ENCODE results near the gene TPK1.
"Not testable (repeated sequence)": the region's sequence is repeated elsewhere in the genome, so short reads cannot be mapped to it uniquely, and the experiment has no call there.

Gene TPK1

DNA sequence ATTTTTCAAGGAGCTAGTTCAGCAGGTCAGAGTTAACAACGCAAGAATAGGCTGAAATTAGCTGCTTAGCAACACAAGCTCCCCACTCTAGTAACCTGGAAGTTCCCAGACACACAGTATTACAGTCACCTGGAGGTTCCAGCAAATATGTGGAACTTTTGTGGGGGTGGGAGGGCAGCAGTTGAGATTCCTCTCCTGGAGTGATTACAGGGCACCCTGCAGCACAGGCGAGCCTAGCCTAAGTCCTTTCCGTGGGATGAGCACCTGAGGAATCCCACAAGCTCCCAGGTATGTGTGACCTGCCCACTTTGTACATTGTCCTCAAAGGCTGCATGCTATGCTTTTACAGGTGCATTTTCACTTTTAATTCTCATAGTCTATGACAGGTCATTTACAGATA lies 13.6 kb downstream of the TPK1 start:
- DNase-seq (ENCODE audit: low spot score): no peak

DNA sequence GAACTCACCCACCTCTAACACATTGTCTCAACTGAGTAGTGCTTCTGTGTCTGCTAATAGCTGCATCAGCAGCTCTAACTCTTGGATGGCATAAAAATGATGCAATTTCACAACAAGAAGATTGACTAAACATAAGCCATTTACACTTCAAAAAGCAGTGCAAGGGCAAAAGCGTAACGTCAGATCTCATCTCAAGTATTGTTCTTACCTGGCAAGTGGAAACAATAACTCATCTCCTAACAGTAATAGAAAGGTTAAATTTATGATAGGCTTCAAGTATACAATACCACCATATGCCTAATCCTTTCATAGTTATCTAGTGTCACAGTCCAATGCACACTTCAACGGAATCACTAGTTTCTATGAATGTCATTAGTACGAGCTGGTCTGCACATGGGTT lies 14.8 kb downstream of the TPK1 start:
- no peak for DNase-seq (ENCODE audit: low spot score)

DNA sequence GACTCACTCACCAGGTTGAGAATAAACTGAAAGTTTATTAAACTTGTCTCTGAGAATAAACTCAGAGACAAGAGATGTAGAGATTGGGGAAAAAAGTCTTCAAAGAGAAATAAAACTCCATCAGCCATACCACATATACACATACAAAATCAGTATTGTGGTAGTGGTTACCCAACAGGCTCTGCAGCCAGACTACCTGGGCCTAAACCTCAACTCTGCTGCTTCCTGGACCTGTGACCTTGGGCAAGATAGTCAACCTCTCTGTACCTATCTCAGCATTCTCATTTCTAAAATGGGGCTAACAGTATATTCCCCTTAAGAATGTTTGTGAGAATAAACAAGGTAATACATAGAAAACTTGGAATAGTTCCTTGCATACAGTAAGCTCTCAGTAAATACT lies 15.3 kb downstream of the TPK1 start:
- no peak for DNase-seq (ENCODE audit: low spot score)

DNA sequence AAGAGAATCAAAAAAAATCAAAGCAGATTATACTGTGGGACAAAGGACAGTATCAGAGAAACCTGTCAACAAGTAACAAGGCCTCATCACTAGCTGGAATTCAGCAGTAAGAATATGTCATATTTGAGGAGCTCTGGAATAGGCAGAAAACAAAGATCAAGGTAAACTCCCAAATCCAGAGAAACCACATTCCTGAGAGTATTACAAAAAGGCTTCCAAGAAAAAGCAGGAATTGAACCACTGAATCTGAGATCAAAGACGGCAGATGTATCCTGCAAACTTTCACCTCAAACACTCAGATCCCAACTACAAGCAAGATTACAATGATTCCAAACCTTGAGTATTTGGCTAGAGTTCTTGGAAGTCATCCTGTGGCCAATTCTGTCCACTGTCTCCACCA lies 16.3 kb downstream of the TPK1 start:
- DNase-seq (ENCODE audit: low spot score): no peak

DNA sequence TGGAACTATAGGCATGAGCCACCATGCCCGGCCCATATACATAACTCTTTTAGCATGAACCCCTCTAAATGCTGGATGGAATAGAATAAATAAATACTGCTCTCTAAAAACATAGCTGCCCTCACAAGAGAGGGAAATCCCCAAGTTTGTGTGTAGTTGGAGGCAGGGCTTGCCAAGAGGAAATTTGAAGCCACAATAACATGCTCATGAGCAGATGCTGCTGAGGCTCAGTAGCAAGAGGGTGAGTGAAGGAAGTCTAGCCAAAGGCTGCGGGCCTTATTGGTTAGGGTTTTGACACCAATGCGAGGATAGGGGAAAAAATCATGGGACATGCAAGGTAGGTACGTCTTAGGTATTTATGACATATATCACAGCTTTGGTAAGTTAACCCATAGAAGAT lies 17.3 kb downstream of the TPK1 start:
- no peak for DNase-seq (ENCODE audit: low spot score)

DNA sequence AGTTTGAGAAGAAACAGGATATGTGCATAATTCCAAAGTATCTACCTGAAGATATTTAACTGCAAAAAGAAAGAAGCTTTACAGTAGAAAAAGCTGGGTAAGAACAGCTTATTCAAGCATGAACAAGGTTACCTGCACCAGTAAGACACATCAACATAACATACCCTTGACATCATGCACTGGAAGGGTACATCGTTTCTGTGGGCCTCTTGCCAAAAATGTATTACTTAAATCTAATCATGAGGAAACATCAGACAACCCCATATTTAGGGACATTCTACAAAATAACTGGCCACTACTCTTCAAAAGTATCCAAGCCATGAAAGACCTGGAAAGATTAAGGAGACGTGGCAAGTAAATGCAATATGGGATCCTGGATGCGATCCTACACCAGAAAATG lies 18.9 kb downstream of the TPK1 start:
- DNase-seq (ENCODE audit: low spot score): no peak

DNA sequence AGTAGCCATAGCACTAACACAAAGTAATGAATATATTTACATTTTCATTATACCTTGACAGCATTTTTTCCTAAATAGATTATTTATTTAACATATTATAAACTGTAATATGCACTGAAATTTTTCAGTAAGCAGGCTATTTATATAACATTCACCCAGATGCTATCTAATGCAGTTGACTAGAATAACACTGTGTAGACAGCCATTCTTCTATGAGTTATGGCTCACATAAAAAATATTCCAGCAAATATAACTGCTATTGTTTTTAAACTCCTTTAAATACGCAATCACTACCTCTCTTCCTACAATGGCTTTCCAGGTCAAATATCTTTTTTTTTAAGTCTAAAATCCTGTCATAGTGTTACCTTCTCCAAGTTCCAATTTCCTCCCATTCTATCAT lies 21.6 kb downstream of the TPK1 start:
- no peak for DNase-seq (ENCODE audit: low spot score)

DNA sequence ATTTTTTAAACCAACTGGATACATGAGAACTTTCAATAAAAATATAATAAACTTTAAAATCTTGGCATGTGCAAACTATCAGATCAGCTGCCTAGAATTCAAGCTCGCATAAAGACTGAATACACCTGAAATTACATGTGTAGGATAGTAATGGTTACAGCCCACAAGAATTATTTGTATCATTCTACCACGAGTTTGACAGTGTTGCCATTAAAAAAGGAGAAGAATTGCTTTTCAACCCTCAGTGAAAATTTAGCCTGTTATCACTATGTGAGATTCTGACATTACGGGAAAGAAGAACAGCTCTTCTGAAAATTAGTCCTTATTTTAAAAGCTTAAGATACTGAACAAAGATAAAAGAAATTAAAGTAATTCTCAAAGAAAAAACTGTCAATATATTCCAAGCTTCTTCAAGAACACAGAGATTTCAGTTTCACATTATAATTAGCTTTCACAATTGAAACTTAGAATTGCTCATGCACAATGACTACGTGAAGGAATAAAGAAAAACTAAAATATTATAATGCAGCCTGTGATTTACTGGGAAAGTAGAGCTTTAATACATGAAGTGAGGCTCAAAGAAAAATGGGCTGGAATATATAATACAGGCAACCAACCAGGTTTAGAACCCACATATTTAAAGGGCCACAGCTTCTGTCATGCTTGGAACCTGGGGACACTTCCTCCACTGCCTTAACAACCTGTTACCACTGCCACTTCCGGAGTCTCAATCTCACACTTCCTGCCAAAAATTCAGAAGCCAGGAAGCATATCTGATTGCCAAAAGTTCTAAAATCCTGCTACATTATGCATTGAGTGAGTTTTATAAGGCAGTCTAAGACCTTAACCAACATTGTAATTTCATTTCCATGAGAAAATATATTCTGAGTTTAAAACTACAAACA lies 23.2 kb downstream of the TPK1 start:
- no peak for DNase-seq (ENCODE audit: low spot score)

DNA sequence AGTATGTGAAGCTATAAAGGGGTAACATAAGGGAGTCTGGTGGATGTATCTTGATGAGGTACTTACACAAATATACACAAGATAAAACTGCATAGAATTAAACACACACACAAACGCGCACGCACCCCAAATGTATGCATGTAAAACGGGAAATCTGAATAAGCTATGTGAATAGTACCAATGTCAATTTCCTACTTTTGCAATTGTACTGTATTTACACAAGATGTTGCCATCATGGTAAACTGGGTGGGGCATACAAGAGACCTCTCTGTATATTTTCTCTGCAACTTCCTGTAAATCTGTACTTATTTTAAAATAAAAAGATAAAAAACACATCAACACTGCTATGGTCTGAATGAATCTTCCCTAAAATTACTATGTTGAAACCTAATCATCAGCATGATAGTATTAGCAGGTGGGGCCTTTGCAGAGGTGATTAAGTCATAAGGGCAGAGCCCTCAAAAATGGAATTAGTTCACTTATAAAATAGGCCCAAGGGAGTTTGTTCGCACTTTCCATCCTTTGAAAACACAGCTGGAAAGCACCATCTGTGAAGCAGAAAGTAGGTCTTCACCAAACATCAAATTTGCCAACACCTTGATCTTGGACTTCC lies 30.1 kb downstream of the TPK1 start:
- DNase-seq (ENCODE audit: low spot score): no peak

DNA sequence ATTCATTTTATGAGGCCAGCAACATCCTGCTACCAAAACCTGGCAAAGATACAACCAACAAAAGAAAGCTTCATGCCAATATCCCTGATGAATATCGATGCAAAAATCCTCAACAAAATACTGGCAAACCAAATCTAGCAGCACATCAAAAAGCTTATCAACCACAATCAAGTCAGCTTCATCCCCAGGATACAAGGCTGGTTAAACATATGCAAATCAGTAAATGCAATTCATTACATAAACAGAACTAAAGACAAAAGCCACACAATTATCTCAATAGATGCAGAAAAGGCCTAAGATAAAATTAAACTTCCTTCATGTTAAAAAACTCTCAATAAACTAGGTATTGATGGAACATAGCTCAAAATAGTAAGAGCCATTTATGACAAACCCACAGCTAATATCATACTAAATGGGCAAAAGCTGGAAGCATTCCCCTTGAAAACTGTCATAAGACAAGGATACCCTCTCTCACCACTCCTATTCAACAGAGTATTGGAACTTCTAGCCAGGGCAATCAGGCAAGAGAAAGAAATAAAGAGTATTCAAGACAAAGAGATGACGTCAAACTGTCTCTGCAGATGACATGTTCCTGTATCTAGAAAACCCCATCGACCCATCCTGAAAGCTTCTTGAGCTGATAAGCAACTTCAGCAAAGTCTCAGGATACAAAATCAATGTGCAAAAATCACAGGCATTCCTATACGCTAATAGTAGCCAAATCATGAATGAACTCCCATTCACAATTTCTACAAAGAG lies 35.0 kb downstream of the TPK1 start:
- DNase-seq (ENCODE audit: low spot score): not testable (repeated sequence)

DNA sequence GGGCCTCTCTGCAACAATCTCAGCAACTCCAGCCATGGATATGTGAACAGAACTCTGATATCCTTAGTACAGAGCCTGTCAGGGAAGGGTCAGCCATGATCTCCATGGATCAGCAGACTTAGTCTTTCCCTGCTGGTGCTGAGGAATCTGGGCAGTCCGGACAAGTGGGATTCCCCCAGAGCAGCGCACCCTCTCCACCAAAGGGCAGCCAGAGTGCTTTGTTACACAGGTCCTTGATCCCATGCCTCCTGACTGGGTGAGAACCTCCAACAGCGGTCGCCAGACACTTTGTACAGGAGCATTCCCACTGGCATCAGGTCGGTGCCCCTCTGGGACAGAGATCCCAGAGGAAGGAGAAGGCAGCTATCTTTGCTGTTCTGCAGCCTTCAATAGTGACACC lies 38.9 kb downstream of the TPK1 start:
- DNase-seq (ENCODE audit: low spot score): no peak

DNA sequence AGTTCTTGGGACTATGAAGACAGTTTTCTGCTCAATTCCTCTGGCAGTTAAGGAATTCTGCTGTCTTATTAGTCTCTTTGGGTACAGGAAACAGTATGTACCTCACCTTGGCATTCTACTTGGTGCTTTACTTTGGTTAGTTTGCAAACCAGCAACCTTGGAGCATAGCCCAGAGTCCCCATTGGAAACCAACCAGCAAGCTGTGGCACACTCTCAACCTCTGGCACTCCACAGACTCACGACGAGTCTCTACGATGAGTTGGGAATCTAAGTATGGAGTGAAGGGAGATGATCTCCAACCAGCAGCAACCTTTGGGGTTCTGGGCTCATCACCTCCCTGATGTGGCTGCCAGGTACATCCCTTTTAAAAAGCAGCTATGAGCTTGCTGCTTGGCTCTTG lies 43.8 kb downstream of the TPK1 start:
- no peak for DNase-seq (ENCODE audit: low spot score)

DNA sequence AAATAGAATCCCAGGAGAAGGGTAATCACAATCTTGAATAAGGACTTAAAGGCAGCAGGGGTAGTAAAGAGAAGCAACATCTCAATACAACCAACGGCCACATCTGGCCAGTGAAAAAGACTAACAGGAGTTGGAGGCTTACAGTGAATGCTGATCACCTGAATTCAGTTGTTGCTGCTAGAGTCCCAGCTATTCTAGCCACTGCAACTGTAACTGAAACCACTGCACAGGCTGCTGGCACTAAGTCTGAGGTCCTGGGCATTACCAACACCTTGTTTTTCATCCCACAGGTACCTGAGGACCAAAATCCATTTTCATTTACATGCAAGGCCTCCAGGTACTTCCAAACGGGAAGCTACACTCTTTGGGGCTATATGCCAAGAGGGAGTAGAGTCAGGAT lies 44.4 kb downstream of the TPK1 start:
- no peak for DNase-seq (ENCODE audit: low spot score)

DNA sequence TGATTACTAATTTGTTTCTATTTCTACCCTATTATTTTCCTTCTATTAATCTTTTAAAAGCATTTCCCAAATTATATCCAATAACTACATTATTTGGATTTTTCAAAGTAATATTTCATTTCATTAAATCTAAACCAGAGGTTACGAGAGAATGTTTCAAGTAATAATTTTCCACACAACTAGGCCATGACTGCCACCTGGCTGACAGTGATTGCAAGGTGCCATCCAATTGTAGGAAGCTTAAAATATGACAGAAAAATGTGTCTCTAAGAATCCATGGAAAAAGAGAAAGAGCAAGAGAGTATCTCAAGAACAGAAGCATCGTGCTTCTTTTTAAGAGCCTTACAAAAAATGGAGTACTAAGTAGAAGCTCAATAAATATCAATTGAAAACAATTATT lies 48.7 kb downstream of the TPK1 start:
- no peak for DNase-seq (ENCODE audit: low spot score)

DNA sequence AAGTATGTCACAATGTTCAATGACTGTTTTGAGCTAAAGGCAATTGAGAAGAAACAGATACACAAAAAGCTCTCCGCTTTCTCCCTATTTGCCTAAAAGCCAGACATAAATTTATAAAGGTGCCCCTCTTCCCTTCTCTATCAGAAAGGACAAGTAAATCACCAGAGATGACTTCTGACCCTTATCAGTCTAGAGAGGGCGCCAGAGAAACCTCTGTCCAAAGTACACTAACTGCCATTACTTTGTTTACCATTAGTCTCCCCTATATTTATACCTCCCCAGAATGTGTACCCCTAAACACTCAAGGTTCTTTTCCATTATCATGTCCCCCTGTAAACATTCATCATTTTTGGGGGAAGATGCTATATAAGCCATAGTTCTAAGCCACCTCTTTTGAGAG lies 49.3 kb downstream of the TPK1 start:
- DNase-seq (ENCODE audit: low spot score): no peak

DNA sequence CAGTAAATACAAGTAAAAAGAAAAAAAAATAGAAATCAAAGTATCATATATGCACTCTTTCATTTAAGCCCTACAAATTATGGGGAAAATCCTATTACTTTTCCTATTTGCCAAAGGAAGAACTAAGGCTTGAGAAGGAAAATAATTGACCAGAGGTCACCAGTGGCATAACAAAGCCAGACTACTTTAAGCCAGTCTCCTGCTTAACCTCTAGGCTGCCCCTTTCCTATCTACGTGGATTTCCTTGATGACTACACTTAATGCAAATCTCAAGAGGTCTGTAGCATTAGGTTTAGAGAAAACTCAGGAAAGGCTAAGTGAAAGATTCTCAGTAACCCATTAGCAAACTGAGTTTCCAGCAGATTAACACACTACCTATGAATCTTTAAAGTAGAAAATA lies 49.8 kb downstream of the TPK1 start:
- DNase-seq (ENCODE audit: low spot score): no peak

DNA sequence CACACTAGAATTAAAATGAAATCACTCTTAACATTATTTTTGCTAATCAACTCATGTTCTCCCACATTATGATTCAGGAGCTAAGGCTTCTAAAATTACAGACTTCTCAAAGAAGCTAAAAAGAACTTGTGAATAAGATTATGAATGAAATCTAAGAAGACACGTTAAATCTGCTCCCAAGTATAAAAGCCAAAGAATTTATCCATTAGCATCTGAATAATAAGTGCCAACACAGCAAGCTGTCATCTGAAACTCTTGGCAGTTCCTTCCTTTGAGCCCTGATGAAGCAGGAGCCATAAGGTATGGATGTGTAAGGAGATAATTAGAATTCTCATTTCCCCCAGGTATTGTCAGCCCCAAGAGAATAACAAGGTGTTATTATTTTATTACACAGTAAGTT lies 50.3 kb downstream of the TPK1 start:
- no peak for DNase-seq (ENCODE audit: low spot score)

DNA sequence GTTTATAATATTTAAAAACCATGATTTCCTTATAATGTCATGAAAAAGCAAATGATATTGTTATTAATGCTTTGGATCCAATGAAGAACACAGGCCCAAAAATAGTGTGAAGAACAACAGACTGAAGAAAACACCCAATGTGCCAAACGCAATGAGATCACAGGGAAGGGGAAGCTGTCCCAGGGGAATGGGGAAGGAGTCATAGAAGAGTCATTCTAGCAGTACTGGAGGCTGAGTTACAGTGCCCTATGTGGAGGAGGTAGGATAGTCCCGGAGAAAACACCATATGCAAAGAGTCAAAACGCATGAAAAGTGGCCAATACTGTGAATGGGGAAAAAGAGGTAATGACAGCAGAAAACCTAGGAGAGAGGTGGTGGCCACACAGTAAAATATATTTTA lies 50.9 kb downstream of the TPK1 start:
- no peak for DNase-seq (ENCODE audit: low spot score)

DNA sequence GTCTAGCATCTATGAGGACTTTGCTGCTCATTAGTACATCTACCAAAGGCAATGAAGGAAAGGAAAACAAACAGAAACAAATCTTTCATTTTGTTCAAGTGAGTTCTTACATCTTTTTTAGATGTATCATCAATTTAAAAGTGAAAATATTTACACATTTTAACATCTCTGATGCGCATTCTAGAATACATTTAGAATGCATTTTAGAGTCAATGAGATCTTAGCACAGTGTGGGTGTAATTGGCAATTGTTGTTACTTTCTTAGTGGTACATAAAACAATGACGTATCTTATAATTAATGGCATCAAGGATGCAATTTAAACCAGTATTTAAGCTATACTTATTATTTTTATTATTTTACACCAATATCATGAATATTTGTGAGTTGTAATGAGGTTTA lies 51.4 kb downstream of the TPK1 start:
- DNase-seq (ENCODE audit: low spot score): no peak

DNA sequence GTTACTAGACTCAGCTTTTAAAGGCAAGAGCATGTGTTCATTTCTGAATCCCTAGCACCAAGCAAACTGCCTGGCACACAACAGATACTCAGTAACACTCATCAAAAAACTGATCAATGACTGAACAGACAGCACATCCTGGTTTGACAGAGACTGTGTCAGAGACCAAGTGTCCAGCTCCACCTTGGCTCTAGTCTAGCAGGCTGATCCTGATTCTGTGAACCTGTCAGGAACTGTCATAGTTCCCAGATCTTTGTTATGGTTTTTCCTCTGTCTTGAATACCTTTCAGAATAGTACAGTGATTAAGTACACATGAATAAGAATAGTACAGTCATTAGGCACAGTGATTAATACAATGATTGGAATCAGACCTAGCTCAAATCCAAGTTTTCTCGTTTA lies 53.0 kb downstream of the TPK1 start:
- DNase-seq (ENCODE audit: low spot score): no peak

DNA sequence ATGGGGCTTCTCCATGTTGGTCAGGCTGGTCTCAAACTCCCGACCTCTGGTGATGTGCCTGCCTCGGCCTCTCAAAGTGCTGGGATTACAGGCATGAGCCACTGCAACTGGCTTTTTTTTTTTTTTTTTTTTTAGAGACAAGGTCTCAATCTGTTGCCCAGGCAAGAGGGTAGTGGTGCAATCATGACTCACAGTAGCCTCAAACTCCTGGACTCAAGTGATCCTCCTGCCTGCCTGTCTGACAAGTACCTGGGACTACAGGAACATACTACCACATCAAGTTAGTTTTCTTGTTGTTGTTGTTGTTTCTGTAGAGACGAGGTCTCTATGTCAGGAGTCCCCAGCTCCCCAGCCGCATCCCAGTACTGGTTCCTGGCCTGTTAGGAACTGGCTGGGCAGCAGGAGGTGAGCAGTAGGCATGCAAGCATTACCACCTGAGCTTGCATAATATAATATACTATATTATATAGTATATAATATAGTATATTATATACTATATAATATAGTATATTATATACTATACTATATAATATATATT lies 55.7 kb downstream of the TPK1 start:
- no peak for DNase-seq (ENCODE audit: low spot score)

DNA sequence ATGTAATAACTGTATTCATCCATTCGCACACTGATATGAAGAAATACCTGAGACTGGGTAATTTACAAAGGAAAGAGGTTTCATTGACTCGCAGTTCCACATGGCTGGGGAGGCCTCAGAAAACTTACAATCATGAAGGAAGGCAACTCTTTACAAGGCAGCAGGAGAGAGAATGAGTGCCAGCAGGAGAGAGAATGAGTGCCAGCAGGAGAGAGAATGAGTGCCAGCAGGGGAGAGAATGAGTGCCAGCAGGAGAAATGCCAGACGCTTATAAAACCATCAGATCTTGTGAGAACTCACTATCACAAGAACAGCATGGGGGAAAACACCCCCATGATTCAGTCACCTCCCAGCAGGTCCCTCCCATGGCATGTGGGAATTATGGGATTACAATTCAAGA lies 58.0 kb downstream of the TPK1 start:
- not testable (repeated sequence) for DNase-seq (ENCODE audit: low spot score)
